SJSA1 (cell line): Measurements from ENCODE around the gene NT5DC2. TPM values are rescaled to one million over a fixed set of nuclear protein-coding genes. Genes with fewer than 3 reads are reported as not detected.

Source experiments
- DNase-seq, 2 experiments: peaks; one replicate each; pipeline ENCODE4 v3.0.0-alpha.2; 2015 to 2020; ENCODE audit warnings: low spot score in 2 of 2, low read depth in 1 of 2
- H3K27ac ChIP-seq: fragments of 250-450 bp; sonication (Bioruptor Pico); 2 replicates; pipeline ENCODE4 v1.5.1; 2020; ENCODE audit warnings: mild to moderate bottlenecking, moderate library complexity
- H3K27me3 ChIP-seq: fragments of 250-450 bp; sonication (Bioruptor Pico); replicated peaks from 2 replicates; pipeline ENCODE4 v1.5.1; 2020; ENCODE audit warnings: mild to moderate bottlenecking, moderate library complexity
- H3K36me3 ChIP-seq: fragments of 250-450 bp; sonication (Bioruptor Pico); 2 replicates; pipeline ENCODE4 v1.5.1; 2020; ENCODE audit warnings: mild to moderate bottlenecking
- H3K4me1 ChIP-seq: fragments of 250-450 bp; sonication (Bioruptor Pico); replicated peaks from 2 replicates; pipeline ENCODE4 v1.6.1; 2021; ENCODE audit warnings: mild to moderate bottlenecking
- H3K4me3 ChIP-seq: fragments of 250-450 bp; sonication (Bioruptor Pico); 2 replicates; pipeline ENCODE4 v1.5.1; 2020; ENCODE audit warnings: mild to moderate bottlenecking
- H3K9me3 ChIP-seq: fragments of 250-450 bp; sonication (Bioruptor Pico); replicated peaks from 2 replicates; pipeline ENCODE4 v1.5.1; 2020; ENCODE audit warnings: mild to moderate bottlenecking
- total RNA-seq: library from RNA; depleted of rRNA; stranded (reverse); fragments of >200 nt; shearing (Covaris generic); gene quantifications from 2 replicates; pipeline ENCODE4 v1.2.3, GENCODE V29; 2014

The NT5DC2 gene
- total RNA-seq, 1 experiment from 2014 or later, result 74.6 TPM

GRCh38 chr3:52551118-52551517 is 17.5 kb upstream of the NT5DC2 start:
- peaks cover 81% of the 10 kb centered on the region for H3K36me3 ChIP-seq
- DNase-seq, result no peak
- no peak overlapping the region for H3K4me3 ChIP-seq
- no peaks in the 10 kb centered on the region for H3K9me3 ChIP-seq
- no peaks in the 10 kb centered on the region for H3K27me3 ChIP-seq
- no peak overlapping the region for H3K27ac ChIP-seq
- H3K4me1 ChIP-seq, result no peaks in the 10 kb centered on the region

DNA sequence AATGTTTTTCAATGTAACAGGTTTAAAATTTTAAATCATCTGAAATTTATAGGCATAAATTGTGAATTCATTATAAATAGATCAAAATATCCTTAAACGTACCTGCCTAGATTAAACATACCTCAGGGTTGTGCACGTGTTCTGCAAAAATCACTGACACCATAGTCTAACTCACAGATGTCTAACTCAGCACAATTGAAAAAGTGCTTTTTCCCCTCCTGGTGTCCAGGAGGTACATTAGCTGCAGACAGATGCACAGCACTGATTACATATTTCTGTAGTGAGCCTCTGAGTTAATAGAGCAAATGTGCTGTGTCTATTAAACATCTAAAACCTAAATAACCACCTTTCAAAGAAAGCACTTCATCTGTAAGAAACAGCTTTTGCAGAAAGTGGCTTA is 13.5 kb upstream of the NT5DC2 start:
- no peaks in the 10 kb centered on the region for H3K9me3 ChIP-seq
- H3K4me1 ChIP-seq, result no peaks in the 10 kb centered on the region
- H3K36me3 ChIP-seq, result peaks cover 51% of the 10 kb centered on the region
- H3K4me3 ChIP-seq, result no peak overlapping the region
- H3K27me3 ChIP-seq, result no peaks in the 10 kb centered on the region
- DNase-seq, result no peak
- no peak overlapping the region for H3K27ac ChIP-seq

GRCh38 chr3:52546111-52546901 is 12.6 kb upstream of the NT5DC2 start:
- H3K4me1 ChIP-seq, result no peaks in the 10 kb centered on the region
- H3K27me3 ChIP-seq, result no peaks in the 10 kb centered on the region
- DNase-seq, result no peak
- H3K27ac ChIP-seq, result no peak overlapping the region
- H3K36me3 ChIP-seq, result peaks cover 46% of the 10 kb centered on the region
- no peaks in the 10 kb centered on the region for H3K9me3 ChIP-seq
- no peak overlapping the region for H3K4me3 ChIP-seq

- H3K4me1 ChIP-seq, result no peaks in the 10 kb centered on the region
- no peaks in the 10 kb centered on the region for H3K27me3 ChIP-seq
- no peak overlapping the region for H3K27ac ChIP-seq
- H3K4me3 ChIP-seq, result no peak overlapping the region
- no peaks in the 10 kb centered on the region for H3K9me3 ChIP-seq
- peaks cover 47% of the 10 kb centered on the region for H3K36me3 ChIP-seq
- no peak for DNase-seq
These were observed 11.3 kb upstream of the NT5DC2 start for GRCh38 chr3:52544937-52545336.

DNA sequence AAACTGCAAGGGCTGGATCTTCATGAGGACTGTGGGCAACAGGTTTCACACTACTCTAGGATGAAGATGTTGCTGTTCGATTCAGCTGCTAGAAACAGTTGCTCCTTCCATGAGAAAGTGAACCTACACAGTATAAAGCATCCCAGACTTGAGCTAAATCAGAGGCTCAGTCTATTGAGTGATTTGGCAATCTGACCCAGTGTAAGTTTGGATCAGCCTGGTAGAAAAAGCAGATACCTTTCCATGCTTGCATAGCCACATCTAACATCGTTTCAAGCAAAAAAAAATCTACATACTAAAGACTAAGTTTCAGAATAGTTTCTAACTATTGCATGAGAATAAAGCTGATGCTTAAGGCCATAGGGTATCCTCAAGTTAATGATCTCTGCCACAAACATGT is 7.4 kb upstream of the NT5DC2 start:
- H3K4me1 ChIP-seq, result peaks cover 11% of the 10 kb centered on the region

DNA sequence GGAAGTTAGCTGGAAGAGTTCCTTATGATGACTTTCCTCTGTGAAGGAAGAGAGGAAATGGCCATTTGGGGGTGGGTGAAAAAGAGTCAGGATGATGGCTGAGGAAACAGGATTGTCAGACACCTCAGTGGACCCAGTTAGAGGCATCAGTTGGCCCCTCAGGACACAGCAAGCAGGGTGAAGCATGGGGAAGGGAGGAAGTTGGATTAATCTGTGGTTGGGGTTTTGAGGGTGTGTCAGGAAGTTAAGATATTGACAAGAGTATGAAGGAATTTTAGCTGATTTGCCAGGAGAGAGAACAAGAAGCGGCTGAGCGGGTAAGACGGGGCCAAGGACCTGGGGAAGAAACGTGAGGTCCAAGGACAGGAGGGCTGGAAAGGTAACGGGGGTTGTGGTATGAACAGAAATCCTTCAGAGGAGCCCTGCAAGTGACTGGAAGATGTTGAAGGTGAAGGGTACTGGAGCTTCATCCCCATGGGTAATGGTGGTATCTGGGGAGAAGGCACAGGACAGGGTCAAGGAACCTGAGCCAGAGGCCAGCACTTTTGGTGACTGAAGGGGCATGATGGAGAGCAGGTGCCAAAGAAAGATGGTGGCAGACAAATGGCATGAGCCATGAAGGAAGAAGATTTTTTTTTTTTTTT is 5.5 kb upstream of the NT5DC2 start:
- Histone ChIP-seq H3K4me3 (no peak overlapping the region), H3K27ac (no peak overlapping the region), H3K36me3 (peaks cover 22% of the 10 kb centered on the region), H3K4me1 (peaks cover 15% of the 10 kb centered on the region), H3K27me3 (no peaks in the 10 kb centered on the region), H3K9me3 (no peaks in the 10 kb centered on the region)
- no peak for DNase-seq

More for the DNA sequence above, 7.4 kb upstream of the NT5DC2 start:
- Histone ChIP-seq H3K27me3 (no peaks in the 10 kb centered on the region), H3K36me3 (peaks cover 25% of the 10 kb centered on the region), H3K4me3 (no peak overlapping the region), H3K9me3 (no peaks in the 10 kb centered on the region), H3K27ac (no peak overlapping the region)
- no peak for DNase-seq

DNA sequence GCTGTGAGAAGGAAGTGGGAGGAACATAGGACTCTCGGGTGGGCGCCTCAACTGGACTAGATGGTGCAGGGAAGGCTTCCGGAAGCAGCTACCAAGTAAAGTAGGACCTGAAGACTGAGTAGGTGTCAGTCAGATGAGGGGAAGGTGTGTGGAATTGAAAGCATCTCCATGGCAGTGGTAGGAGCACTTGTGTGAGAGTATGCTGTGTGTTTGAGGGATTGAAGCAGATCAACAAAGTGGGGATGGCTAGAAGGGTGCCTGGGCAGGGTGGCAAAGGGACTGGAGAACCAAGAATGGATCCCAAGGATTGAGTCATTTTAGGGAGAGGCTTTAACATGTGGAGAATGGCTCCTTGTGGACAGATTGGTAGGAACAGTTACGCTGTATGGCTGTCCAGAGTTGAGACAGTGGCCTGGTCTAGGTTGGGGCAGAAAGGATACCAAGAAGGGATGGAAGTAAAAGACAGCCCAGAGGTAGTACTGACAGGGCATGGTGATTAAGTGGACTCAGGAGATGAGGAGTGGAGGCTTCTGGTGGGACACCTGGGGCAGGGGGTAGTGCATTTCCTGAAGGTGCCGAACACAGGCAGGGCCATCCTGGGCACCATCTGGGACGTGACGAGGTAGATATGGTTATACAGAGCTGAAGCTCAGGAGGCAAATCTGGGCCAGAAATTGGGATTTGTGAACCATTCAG is 4.2 kb upstream of the NT5DC2 start:
- Histone ChIP-seq H3K36me3 (peaks cover 22% of the 10 kb centered on the region), H3K4me1 (peaks cover 19% of the 10 kb centered on the region), H3K27me3 (no peaks in the 10 kb centered on the region), H3K27ac (no peak overlapping the region), H3K9me3 (no peaks in the 10 kb centered on the region), H3K4me3 (peak overlapping the region; percentile 52)
- DNase-seq, result no peak

GRCh38 chr3:52537165-52537620 is 3.5 kb upstream of the NT5DC2 start:
- H3K36me3 ChIP-seq, result peaks cover 22% of the 10 kb centered on the region
- H3K4me1 ChIP-seq, result peaks cover 25% of the 10 kb centered on the region

GRCh38 chr3:52536369-52537164 is 2.9 kb upstream of the NT5DC2 start, which contains the start of gene UQCC5:
UQCC5 (plus strand) TSS chr3:52536605; CDS start chr3:52536756, 151 bp downstream.
- Histone ChIP-seq H3K27ac (peak within 1 kb of the TSS; percentile 2; the same call in 1 of the 2 replicates), H3K4me1 (peaks cover 31% of the 10 kb centered on the region), H3K36me3 (peaks cover 26% of the 10 kb centered on the region), H3K4me3 (peak within 1 kb of the TSS; percentile 52), H3K9me3 (no peaks in the 10 kb centered on the region), H3K27me3 (no peaks in the 10 kb centered on the region)
- peak; percentile 92 to 97 for DNase-seq

More at GRCh38 chr3:52537165-52537620, 3.5 kb upstream of the NT5DC2 start:
- no peaks in the 10 kb centered on the region for H3K9me3 ChIP-seq
- no peak for DNase-seq
- H3K4me3 ChIP-seq, result peak overlapping the region; percentile 52
- no peak overlapping the region for H3K27ac ChIP-seq
- H3K27me3 ChIP-seq, result no peaks in the 10 kb centered on the region

DNA sequence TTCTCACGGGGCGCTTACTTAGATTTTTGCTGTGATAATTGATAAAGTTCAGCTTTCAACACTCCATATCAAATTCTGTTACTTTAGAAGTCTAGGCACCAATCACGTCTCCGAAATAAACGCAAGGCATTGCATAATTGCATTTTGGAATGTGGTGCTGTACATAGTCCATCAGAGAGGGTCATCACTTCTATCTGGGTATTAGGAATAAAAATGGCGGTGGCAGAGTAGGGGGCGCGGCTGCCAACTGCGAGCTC is 2.4 kb upstream of the NT5DC2 start:
- Histone ChIP-seq H3K9me3 (no peaks in the 10 kb centered on the region), H3K36me3 (peaks cover 22% of the 10 kb centered on the region), H3K4me3 (peak overlapping the region; percentile 52; the same call in 1 of the 2 replicates), H3K4me1 (peaks cover 31% of the 10 kb centered on the region), H3K27me3 (no peaks in the 10 kb centered on the region), H3K27ac (no peak overlapping the region)
- DNase-seq, result no peak

DNA sequence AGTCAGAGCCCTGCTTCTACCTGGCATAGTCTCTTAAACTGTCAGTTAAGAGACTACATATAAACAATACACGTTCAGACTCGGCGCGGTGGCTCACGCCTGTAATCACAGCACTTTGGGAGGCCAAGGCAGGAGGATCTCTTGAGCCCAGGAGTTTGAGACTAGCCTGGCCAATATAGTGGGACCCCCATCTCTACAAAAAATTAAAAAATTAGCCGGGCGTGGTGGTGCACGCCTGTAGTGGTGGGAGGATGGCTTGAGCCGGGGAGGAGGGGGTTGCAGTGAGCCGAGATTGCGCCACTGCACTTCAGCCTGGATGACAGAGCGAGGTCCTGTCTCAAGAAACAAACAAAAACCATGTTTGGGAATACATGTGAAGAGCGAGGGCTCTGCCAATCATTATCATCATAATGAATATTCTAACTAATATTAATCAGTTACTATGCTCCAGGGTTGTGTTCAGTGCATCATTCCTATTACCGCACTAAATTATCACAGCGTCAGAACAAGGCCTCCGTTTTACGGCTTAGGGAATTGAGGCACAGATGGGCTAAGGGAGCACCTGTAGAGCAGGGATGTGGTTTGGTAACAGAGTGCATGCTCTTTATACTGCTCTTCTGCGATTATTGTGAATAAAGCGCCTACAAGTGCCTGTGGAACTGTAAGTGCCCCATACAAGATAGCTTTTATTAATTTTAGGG is 1.9 kb upstream of the NT5DC2 start:
- no peak for DNase-seq
- peaks cover 17% of the 10 kb centered on the region for H3K36me3 ChIP-seq
- H3K9me3 ChIP-seq, result no peaks in the 10 kb centered on the region
- H3K4me1 ChIP-seq, result peaks cover 31% of the 10 kb centered on the region
- H3K27me3 ChIP-seq, result no peaks in the 10 kb centered on the region
- H3K4me3 ChIP-seq, result peak overlapping the region; percentile 52; the same call in 1 of the 2 replicates
- no peak overlapping the region for H3K27ac ChIP-seq

DNA sequence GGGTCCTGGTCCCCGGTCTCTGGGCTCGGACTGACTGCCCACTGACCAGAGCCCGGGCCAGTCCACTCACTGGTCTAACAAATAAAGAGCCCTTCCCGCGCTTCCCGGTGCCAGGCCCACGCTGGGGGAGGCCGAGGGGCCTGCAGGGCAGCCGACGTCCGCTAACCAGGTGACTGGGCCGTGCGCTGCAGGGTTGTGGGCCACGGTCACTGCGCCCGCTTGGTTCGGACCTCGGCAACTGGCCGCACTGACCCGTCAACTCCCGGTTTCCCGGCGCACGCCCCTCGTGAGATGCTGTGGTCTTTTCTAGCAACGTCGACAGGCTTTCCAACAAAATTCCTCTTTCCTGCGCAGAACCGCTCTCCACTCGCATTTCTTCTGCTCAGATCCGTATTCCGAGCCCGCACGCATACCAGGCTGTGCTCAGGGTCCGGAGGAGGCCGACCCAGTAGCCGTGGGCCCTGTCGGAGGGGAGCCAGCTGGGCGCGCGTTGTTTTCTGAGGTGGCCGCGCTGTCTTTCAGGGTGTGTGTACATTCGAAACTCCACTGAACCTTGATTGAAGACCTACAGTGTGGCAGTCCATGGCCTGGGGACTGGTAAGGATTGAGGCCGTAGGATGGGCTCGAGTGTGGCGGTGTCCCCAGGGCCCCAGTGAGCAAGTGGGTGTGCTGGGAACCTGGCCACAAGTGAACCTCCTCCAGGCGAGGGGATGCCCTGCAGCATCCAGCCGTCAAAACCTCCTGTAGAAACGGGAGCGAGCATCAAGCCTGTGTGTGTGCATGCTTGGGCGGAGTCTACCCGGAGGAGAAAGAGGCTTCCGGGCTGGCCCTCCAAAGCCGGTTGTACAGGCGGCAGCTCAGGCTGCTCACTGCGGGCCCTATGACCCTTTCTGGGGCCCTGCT is 875 bp upstream of the NT5DC2 start:
- H3K4me1 ChIP-seq, result peaks cover 31% of the 10 kb centered on the region
- peaks cover 9% of the 10 kb centered on the region for H3K36me3 ChIP-seq
- DNase-seq, result peak in 1 of 2 experiments; percentile 39
- H3K27me3 ChIP-seq, result no peaks in the 10 kb centered on the region
- H3K27ac ChIP-seq, result peak overlapping the region; percentile 55; the same call in 1 of the 2 replicates
- H3K9me3 ChIP-seq, result no peaks in the 10 kb centered on the region
- H3K4me3 ChIP-seq, result peak overlapping the region; percentile 86
